HL-60/S4 treated with retinoic acid at 250 ng/mL for 4 days and 3 days (cell line): ENCODE results near the gene SLC35B4.

Experiments
- in situ Hi-C: fragments of 300-500 bp; cut with MboI; formaldehyde crosslinking; loops from 2 replicates; pipeline ENCODE4 v1.7.0; 2022; ENCODE audit warnings: low sequenced_read_pairs

SLC35B4 gene

GRCh38 chr7:134332892-134333291, 16.2 kb upstream of the SLC35B4 start:
- in situ Hi-C loops = no loop called here

- in situ Hi-C loops = no loop called here
These were observed 14.7 kb upstream of the SLC35B4 start for GRCh38 chr7:134331393-134331792.

GRCh38 chr7:134330974-134331373, 14.2 kb upstream of the SLC35B4 start:
- in situ Hi-C loops = no loop called here

GRCh38 chr7:134329614-134330346, 13.1 kb upstream of the SLC35B4 start:
- in situ Hi-C loops = no loop called here

GRCh38 chr7:134328900-134329299, 12.2 kb upstream of the SLC35B4 start:
- in situ Hi-C loops = no loop called here

- in situ Hi-C loops = no loop called here
These were observed 11.2 kb upstream of the SLC35B4 start for GRCh38 chr7:134327896-134328295.

GRCh38 chr7:134324107-134324506, 7.4 kb upstream of the SLC35B4 start:
- in situ Hi-C loops = no loop called here

- in situ Hi-C loops = no loop called here
These were observed 3.5 kb upstream of the SLC35B4 start for GRCh38 chr7:134320201-134320600.

GRCh38 chr7:134318443-134318842, 1.7 kb upstream of the SLC35B4 start:
- in situ Hi-C loops = no loop called here

- in situ Hi-C loops = no loop called here
These were observed 704 bp upstream of the SLC35B4 start for GRCh38 chr7:134317434-134317833.

- in situ Hi-C loops = no loop called here
These were observed 821 bp downstream of the SLC35B4 start for GRCh38 chr7:134315679-134316538.

GRCh38 chr7:134313543-134313942, 3.2 kb downstream of the SLC35B4 start:
- in situ Hi-C loops = no loop called here

- in situ Hi-C loops = no loop called here
These were observed 4.0 kb downstream of the SLC35B4 start for GRCh38 chr7:134312717-134313116.

GRCh38 chr7:134311807-134312206, 4.9 kb downstream of the SLC35B4 start:
- in situ Hi-C loops = no loop called here

- in situ Hi-C loops = no loop called here
These were observed 8.2 kb downstream of the SLC35B4 start for GRCh38 chr7:134308548-134308947.

- in situ Hi-C loops = no loop called here
These were observed 9.4 kb downstream of the SLC35B4 start for GRCh38 chr7:134307320-134307719.

- in situ Hi-C loops = no loop called here
These were observed 14.6 kb downstream of the SLC35B4 start for GRCh38 chr7:134302120-134302519.

GRCh38 chr7:134301592-134301991, 15.1 kb downstream of the SLC35B4 start:
- in situ Hi-C loops = no loop called here

GRCh38 chr7:134300988-134301387, 15.7 kb downstream of the SLC35B4 start:
- in situ Hi-C loops = no loop called here

GRCh38 chr7:134298902-134299683, 17.6 kb downstream of the SLC35B4 start:
- in situ Hi-C loops = no loop called here

- in situ Hi-C loops = no loop called here
These were observed 19.2 kb downstream of the SLC35B4 start for GRCh38 chr7:134297489-134297888.
